Bronchial epithelial cell (primary cell): ENCODE results near the gene ACKR2. TPM values are rescaled to one million over a fixed set of nuclear protein-coding genes. Genes with fewer than 3 reads are reported as not detected.

Source experiments
- DNase-seq: peaks from one replicate; pipeline ENCODE4 v3.0.0-alpha.2; 2010; ENCODE audit warnings: low read depth
- FAIRE-seq: peaks from 2 replicates; lab custom pipeline; 2011; peaks lifted over from hg19 to GRCh38; lab: Jason Lieb, UNC
- H3K27me3 ChIP-seq: 2 replicates; pipeline ENCODE4 v1.5.1; 2011; ENCODE audit warnings: low read length; ENCODE audit not compliant: control insufficient read depth, insufficient read depth
- H3K36me3 ChIP-seq: 2 replicates; pipeline ENCODE4 v1.5.1; 2011; ENCODE audit warnings: low read length; ENCODE audit not compliant: control insufficient read depth, insufficient read depth
- H3K4me3 ChIP-seq: 2 replicates; pipeline ENCODE4 v1.5.1; 2011; ENCODE audit warnings: mild to moderate bottlenecking, low read depth, low read length, control low read depth
- CTCF ChIP-seq: IDR thresholded peaks from 2 replicates; pipeline ENCODE4 v1.5.1; 2011; ENCODE audit warnings: mild to moderate bottlenecking, moderate library complexity, low read length, control low read depth, inconsistent platforms; ENCODE audit not compliant: insufficient read depth, severe bottlenecking
- total RNA-seq: library from RNA; depleted of rRNA; stranded (reverse); fragments of >200 nt; gene quantifications from 2 replicates; pipeline ENCODE4 v1.2.1, GENCODE V29; 2014

ACKR2 gene
- total RNA-seq, 1 donor from 2014 or later: 1.3 TPM

- Histone ChIP-seq H3K36me3 (no peaks in the 10 kb centered on the region), H3K27me3 (peaks cover 9% of the 10 kb centered on the region), H3K4me3 (no peak within 1 kb of the TSS)
- no peak for DNase-seq
- no peak for TF ChIP-seq CTCF
- no peak for FAIRE-seq
Observed at GRCh38 chr3:42875325-42876151, 66.3 kb downstream of the ACKR2 start, which contains the start of gene CYP8B1. TSS of gene CYP8B1 (minus strand) at chr3:42875879. CDS start at chr3:42875816, 63 bp downstream.

- DNase-seq (no peak), FAIRE-seq (no peak)
- TF ChIP-seq CTCF: no peak
- no peak overlapping the region for H3K4me3 ChIP-seq
- peaks cover 9% of the 10 kb centered on the region for H3K27me3 ChIP-seq
- no peaks in the 10 kb centered on the region for H3K36me3 ChIP-seq
Observed at GRCh38 chr3:42876401-42876800, 67.2 kb downstream of the ACKR2 start.

GRCh38 chr3:42876940-42877720 is 67.9 kb downstream of the ACKR2 start:
- Histone ChIP-seq H3K27me3 (peaks cover 9% of the 10 kb centered on the region), H3K4me3 (no peak overlapping the region), H3K36me3 (no peaks in the 10 kb centered on the region)
- DNase-seq: no peak
- no peak for FAIRE-seq
- TF ChIP-seq CTCF: no peak

GRCh38 chr3:42877881-42878280 is 68.6 kb downstream of the ACKR2 start:
- Histone ChIP-seq H3K27me3 (peaks cover 9% of the 10 kb centered on the region), H3K36me3 (no peaks in the 10 kb centered on the region), H3K4me3 (no peak overlapping the region)
- DNase-seq (no peak), FAIRE-seq (no peak)
- TF ChIP-seq CTCF: no peak

- FAIRE-seq (no peak), DNase-seq (no peak)
- no peaks in the 10 kb centered on the region for H3K36me3 ChIP-seq
- TF ChIP-seq CTCF: no peak
- peaks cover 9% of the 10 kb centered on the region for H3K27me3 ChIP-seq
- H3K4me3 ChIP-seq: no peak overlapping the region
Observed at GRCh38 chr3:42880183-42880582, 70.9 kb downstream of the ACKR2 start.
